Measurements from ENCODE around the gene AHI1.

GRCh38 chr6:135346747-135347146 is 150.8 kb downstream of the AHI1 start:
- no peak for TF ChIP-seq CTCF (IDR thresholded peaks at IDR 0.05)
- no peak for TF ChIP-seq POLR2A (IDR thresholded peaks at IDR 0.05)

All from ovary (tissue), 3 donors.